Ishikawa (cell line): ENCODE measurements around the gene TNFAIP6.

Experiments used
- CREB1 ChIP-seq: IDR thresholded peaks from 2 replicates; pipeline ENCODE4 v1.6.1; 2012; ENCODE audit warnings: low read depth
- RAD21 ChIP-seq: IDR thresholded peaks from 2 replicates; pipeline ENCODE4 v1.6.1; 2012; ENCODE audit warnings: low read depth
- REST ChIP-seq: IDR thresholded peaks from 2 replicates; pipeline ENCODE4 v1.6.1; 2012; ENCODE audit warnings: low read depth, mild to moderate bottlenecking
- TAF1 ChIP-seq: IDR thresholded peaks from 2 replicates; pipeline ENCODE4 v1.6.1; 2012; ENCODE audit warnings: low read depth, mild to moderate bottlenecking
- YY1 ChIP-seq: IDR thresholded peaks from 2 replicates; pipeline ENCODE4 v1.6.1; 2012; ENCODE audit warnings: low read depth
- ZBTB7A ChIP-seq: IDR thresholded peaks from 2 replicates; pipeline ENCODE4 v1.6.1; 2012; ENCODE audit warnings: low read depth
- TF ChIP-seq, protein P1 (sequence below): IDR thresholded peaks from 2 replicates; pipeline ENCODE4 v1.6.1; 2012
- TF ChIP-seq, protein P2 (sequence below): IDR thresholded peaks from 2 replicates; pipeline ENCODE4 v1.6.1; 2012

- TF ChIP-seq RAD21 (no peak), YY1 (peak; percentile 98), ZBTB7A (peak; percentile 81), REST (no peak), TAF1 (peak; percentile 80), CREB1 (no peak)
- TF ChIP-seq, protein P1, sequence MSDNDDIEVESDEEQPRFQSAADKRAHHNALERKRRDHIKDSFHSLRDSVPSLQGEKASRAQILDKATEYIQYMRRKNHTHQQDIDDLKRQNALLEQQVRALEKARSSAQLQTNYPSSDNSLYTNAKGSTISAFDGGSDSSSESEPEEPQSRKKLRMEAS: peak; percentile 94
- TF ChIP-seq, protein P2, sequence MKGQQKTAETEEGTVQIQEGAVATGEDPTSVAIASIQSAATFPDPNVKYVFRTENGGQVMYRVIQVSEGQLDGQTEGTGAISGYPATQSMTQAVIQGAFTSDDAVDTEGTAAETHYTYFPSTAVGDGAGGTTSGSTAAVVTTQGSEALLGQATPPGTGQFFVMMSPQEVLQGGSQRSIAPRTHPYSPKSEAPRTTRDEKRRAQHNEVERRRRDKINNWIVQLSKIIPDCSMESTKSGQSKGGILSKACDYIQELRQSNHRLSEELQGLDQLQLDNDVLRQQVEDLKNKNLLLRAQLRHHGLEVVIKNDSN: no peak; the same call in 1 of the 2 replicates
These were observed 52.5 kb downstream of the TNFAIP6 start, which contains the start of gene RIF1 for GRCh38 chr2:151409601-151410484.
